HG02973 (cell line): ENCODE data around the gene GLTPD2.
"Not testable (repeated sequence)": the region's sequence is repeated elsewhere in the genome, so short reads cannot be mapped to it uniquely, and the experiment has no call there.

Experiments
- ATAC-seq: cut with Tn5 transposase; IDR thresholded peaks from one replicate; pipeline ENCODE4 v1.9.1; 2021; ENCODE audit warnings: moderate library complexity; ENCODE audit not compliant: unreplicated experiment

The GLTPD2 gene

DNA sequence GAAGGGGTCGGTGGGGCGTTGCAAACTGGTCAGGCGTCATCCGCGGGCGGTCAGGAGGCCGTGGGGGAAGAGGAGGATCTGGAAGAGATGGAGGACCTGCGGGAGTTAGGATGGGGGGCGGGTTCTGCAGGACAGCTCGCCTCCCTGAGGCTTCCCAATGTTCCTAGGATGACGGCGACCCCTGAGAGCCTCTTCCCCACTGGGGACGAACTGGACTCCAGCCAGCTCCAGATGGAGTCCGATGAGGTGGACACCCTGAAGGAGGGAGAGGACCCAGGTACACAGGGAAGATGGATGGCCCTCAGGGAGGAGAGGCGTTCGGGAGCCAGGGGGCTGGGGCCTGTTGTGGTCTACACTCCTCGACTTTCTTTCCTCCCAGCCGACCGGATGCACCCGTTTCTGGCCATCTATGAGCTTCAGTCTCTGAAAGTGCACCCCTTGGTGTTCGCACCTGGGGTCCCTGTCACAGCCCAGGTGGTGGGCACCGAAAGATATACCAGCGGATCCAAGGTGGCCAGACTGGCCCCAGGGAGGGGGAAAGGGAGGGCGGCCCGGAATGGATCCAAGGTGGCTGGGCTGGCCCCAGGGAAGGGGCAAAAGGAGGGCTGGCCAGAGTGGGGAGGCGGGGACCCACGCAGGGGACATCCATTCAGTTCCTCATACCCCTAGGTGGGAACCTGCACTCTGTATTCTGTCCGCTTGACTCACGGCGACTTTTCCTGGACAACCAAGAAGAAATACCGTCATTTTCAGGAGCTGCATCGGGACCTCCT, 19.0 kb downstream of the GLTPD2 start:
- no peak for ATAC-seq

DNA sequence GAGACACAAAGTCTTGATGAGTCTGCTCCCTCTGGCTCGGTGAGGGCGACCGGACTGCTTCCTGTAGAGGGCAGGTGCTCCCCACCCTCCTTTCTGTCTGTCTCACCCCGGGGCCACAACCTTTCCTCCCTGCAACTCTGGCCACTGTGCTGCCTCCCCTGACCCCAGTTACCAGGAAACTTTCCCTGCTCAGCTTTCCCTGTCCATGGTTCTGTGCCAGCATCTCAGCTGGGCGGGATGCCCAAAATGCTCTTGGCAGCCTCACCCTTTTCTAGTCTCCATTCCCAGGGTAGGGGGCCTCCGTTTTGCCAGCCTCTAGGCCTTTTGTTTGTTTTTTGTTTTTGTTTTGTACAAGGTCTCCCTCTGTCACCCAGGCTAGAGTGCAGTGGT, 19.6 kb downstream of the GLTPD2 start:
- no peak for ATAC-seq

DNA sequence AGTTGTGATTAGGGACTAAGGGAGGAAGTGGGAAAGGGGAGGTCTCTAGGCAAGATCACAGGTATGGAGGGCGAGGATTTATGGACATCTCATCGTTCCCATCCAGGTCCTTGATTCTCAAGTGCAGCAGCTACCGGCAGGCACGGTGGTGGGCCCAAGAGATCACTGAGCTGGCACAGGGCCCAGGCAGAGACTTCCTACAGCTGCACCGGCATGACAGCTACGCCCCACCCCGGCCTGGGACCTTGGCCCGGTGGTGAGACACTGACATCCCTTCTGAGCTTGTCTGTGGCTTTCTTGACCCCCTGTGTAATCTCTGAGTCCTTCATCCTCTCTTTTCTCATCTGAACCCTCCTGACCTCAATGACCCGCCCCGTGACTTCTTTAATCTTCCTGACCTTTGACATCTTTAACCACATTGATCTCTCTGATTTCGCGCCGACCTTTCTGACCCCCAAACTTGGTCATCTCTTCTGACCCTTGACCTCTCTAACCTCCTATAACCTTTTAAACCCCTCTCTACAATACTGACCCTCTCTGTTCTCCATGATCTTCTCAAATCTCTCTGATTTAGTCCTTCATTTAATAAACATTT, 22.0 kb downstream of the GLTPD2 start:
- no peak for ATAC-seq

DNA sequence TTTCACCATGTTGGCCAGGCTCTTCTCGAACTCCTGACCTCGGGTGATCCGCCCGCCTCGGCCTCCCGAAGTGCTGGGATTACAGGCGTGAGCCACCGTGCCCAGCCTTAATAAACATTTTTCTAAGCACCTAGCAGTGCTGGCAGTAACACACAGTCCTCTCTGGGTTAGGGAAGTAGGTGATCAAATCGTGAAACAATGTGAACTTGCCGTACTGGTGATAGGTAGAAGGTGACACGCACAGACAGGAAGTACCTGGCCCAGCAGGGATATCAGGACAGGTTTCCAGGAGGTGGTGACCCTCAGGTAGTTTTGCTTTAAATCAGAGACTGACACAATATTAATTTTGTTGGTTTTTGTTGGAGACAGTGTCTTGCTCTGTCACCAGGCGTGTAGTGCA, 22.7 kb downstream of the GLTPD2 start:
- no peak for ATAC-seq

DNA sequence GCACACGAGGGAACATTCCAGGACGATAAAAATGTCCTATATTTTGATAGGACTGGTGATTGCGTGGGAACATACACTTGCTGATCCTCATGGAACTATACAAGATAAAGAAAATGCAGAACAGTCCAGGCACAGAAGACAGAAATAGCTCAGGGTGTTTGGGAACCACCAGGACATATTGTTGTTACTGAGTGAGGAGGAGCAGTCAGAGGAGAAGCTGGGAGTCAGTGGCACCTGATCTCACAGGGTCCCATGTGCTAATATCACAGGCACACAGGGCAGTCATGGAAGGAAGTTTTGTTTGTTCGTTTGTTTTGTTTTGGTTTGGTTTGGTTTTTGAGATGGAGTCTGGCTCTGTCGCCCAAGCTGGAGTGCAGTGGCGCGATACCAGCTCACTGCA, 23.9 kb downstream of the GLTPD2 start:
- ATAC-seq, result no peak

DNA sequence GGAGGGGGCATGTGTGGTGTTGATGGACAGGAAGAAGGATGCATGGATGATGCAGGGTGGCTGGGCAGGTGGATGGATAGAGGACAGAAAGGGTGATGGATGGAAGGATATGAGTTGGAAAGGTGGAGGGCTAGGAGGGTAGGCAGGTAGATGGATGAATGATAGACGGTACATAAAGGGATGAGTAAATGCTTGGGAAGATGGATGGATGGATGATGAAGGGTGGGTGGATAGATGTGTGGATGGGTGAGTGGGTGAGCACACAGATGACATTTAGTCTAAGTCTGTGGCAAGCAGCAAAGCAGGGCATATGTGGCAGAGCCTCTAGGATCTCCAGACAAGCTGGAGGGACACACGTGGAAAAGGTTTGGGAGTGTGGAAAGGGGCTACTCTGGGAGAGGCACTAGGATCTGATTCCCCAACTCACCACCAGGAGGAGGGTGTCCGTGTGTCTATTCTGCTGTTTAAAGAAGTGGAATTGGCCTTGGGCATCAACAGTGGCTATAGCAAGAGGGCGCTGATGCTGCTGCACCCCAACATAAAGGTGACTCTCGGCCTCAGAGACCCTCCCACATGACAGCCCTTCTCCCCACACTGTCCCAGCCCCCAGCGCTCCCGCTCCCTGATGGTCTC, 26.4 kb downstream of the GLTPD2 start:
- no peak for ATAC-seq

DNA sequence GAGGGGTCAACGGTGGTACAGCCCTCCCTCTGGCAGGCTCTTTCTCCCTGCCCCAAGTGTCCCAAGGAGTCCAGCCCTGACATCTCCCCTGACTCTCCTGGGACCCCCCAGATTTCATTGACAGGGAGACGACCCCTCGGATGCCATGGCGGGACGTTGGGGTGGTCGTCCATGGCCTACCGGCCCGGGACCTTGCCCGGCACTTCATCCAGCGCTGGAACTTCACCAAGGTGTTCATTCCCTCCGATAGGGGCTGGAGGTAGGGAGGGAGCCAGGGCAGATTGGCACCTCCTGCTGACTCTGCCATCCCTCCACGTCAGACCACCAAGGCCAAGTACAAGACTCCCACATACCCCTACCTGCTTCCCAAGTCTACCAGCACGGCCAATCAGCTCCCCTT, 28.1 kb downstream of the GLTPD2 start:
- no peak for ATAC-seq

DNA sequence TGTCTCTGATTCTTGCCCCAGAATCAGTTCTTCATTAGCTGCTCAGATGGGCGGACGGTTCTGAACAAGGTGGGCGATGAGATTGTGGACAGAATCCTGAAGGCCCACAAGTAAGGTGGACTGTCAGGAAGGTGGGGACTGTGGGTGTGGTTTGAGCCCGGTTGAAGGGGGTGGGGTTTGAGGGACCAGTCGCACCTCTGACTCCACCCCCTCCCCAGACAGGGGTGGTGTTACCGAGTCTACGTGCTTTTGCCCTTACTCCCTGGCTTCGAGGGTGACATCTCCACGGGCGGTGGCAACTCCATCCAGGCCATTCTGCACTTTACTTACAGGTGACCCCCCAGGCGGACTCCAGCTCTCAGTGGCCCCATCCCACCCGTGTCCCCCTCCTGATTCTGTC, 29.5 kb downstream of the GLTPD2 start:
- ATAC-seq, result no peak

DNA sequence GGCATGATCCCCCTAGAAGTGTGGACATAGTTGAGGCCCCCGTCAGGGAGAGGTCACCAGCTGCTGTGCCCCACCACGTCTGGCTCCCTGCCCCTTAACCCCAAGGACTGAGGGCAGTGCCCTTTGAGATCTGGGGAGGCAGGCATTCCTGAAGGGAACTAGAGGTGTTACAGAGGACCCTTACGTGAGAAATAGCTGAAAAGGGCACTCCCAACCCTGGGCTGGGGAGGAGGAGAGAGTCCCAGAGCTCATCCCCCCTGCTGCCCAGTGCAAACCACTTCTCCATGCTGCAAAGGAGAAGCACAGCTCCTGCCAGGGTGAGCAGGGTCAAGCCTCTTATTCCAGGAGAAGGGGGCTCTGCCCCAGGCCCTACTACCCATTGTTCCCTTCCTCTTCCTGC, 34.1 kb downstream of the GLTPD2 start:
- no peak for ATAC-seq

DNA sequence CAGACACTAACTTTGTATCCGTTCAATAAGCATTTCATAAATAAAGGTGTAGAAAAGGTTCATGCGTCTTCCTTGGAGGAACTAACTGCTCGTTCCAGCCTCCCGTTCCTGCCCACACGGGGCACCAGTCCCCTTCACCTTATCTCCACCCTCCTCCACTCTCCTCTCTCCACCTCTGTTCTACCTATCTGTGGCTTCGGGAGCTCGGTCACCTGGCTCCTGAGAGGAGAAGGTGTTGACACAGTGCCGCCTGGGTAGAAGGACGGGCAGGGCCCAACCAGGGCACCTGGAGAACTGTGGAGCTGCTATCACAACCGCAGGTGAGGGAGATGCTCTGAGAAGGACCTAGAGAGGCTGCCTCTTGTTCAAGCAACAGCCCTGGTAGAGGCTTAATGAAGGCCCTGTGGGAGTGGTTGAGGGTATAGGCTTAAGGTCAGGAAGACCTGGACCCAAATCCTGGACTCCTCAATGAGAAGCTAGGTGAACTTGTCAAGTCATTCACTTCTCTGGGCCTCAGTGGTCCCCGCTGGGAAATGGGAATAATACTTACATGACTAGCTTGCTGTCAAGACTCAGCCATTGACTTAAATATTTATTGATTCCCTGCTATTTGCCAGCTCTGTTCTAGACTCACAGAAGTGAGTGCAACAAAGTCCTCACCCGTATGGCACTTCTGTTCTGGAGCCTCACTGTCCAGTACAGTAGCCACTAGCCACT, 34.8 kb downstream of the GLTPD2 start:
- no peak for ATAC-seq

DNA sequence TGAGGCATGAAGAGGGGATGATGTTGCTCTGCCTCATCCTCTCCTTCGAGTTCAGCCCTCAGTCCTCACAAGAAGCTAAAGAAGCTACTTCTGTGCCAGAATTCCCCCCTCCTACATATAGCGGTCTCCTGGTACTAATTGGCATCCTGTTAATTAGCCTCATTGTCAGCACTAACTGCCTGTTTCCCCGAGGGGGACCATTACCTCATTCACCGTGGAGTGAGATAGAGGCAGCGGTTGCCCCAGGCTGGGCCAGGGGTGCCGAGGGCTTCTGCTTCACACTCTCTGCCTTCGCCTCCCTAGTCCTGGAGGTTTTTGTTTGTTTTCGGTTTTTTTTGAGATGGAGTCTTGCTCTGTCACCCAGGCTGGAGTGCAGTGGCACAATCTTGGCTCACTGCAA, 38.6 kb downstream of the GLTPD2 start:
- no peak for ATAC-seq

DNA sequence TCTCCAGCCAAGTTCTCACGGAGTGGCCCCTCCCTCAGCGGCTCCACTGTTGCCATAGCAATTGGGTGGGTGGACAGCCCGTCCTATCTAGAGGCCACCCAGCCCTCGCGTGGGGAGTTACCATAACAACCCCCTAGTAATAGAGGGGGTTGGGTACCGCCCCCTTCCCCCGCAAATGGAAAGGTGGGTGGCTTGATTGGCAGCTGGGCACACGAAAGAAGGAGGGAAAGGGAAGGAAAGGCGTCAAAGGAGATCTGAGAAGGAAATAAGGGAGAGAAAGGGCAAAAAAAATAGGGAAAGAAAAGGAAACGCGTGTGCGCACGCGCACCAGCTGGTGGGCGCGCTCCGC, 44.0 kb downstream of the GLTPD2 start:
- not testable (repeated sequence) for ATAC-seq

DNA sequence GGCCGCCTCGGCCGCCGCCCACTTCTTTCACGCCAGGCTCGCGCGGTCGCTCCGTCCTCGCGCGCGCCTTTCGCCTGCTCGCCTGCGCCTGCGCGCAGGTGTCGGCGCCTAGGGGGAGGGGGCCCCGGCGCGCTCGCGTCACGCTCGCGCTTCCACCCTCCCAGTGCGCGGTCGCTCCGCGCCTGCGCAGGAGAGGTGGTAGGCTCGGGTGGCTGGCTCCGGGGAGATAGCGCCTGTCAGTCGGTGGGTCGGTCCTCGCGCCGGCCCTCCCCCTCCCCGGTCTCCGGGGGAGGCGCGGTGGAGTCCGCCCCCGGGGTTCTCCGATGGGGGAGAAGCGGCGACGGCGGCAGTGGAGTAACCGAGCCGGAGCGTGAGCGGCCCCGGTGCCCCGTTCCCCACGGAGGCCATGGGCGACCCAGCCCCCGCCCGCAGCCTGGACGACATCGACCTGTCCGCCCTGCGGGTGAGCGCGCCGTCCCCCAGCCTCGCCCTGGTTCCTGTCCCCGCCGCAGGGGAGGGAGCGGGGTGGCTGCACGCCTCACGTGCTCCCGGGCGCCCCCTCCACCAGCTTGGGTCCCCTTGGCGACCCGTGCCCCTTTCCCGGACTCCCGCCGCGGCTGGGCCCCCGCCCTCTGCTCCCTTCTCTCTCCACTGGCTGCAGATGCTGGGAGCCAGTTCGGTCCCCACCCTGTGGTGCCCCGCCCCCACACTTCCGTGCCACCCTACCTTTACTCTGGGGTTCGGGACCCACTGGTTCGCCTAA, 44.6 kb downstream of the GLTPD2 start, which contains the start of gene MINK1:
Gene MINK1, plus strand, starts transcription at position 163 of the 763 bp plus-strand sequence. Its CDS starts 244 bp downstream, at position 407.
- peak; percentile 77 for ATAC-seq

DNA sequence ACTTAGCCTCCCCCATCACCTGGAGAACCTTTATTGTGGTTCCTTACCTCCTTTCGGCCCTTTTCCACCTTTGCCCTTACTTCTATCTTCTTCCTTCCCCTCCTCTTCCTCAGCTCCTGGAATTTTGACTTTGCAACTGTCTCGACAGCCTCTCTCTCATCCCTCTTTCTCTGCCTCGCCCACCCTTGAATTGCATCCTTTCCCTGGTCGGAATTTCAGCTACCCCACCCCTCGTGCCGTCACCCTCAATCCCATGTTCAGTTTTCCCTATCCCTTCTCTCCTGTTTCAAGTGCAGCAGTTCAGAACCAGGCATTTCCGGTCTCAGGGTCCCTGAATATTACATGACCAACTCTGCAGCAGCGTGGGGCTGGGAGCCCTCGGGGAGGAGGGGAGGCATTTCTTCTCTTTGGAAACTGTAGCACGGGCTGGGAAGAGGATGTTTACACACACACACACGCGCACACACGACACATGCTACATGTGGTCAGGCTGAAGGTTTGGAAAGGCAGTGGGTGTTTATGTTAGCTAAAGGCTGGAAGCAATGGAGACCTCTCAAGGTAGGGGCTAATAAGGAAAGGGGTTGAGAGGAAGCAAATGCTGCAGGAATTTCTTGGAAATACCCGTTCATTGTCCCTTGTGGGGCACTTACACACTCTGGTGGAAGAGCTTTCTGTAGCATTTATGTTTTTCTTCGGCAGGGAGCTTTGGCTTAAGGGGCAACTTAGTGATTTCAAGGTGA, 45.3 kb downstream of the GLTPD2 start:
- no peak for ATAC-seq

DNA sequence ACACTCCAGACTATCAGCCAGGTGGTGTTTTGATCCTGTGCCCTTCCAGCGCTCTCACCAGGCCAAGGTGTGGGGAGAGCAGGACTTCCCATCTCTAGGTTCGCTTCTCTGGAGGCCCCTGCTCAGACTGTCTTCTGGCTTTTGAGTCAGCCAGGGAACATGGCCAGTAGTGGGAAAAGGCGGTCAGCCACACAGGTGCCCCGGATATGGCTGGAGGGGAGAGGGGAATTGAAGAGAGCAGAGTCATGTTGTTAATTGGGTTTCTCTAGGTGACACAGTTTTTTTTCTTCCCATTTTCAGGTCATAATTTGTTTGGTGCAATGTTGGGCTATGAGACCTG, 45.9 kb downstream of the GLTPD2 start:
- no peak for ATAC-seq

DNA sequence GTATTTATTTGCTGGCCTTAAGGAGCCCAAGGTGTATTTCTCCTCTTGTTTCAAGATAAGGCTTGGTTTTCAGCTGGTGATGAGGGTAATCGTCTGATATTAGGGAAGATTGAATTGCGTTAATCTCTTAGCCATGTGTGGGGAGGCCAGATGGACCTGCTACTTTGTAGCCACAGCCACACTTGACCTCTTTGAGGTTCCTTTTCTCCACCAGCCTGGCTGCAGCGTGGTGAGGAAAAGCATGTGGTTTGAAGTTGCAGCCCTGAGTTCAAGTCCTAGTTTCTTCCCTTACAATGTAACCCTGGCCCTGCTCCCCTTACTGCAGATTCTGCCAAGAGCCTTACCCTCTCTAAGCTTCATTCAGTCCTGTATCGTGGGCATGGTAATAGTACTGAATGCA, 47.5 kb downstream of the GLTPD2 start:
- no peak for ATAC-seq

DNA sequence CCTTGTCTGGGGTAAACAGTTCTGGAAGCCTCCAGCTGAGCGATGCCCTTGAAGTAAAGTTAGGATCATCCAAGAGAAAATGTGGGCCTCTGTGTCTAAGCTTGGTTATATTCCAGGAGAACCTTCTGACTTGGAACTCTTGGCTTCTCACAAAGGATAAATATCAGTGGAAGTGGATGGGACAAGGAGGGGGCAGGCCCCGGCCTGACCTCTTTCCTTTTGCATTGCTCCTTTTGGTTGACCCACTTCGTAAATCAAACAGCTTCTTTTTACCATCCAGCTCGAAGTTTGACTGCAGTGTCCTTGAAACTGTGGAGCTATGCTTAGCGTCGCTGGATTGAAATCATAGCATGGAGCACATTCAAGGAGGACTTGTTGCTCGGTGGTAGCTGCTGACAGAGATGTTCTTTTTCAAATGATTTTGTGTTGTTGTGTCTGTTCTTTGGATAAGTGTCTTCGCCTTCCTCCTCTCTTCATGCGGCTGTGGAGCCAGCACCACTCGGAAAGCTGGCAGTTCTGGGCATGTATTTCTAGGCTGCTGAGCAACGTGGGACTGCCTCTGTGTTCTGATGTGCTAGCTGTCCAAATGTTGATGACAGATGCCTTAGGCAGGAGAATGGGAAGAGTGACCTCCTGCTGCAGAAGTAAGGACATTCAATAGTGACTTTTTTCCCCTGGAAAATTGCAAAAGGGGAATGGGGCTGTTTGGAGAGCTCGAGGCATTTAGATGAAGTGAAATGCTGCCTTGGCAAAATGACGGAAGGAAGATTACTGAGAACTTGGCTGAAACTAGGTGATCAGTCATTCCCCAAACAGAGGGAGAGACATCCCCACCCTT, 48.9 kb downstream of the GLTPD2 start:
- ATAC-seq, result no peak

DNA sequence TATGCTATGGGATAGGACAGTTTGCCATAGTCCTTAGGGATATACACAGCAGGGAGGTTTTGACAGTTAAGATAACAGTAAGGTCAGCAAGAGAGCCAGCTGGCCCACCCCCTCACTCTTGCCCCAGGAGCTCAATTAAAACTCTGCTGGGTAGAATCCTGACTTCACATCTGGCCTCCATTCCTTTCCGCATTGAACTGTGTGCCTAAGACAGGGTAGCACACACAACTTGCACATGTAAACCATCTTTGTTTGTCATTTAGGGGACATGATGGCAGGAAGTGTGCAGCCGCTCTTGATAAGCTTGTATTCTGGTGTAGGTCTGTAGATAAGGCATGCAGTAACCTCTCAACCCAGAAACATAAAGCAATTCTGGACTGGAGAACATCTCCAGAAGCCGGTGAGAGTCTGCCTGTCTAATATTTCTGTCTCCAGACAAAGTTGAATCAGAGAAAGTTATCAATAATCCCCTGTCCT, 49.6 kb downstream of the GLTPD2 start:
- ATAC-seq, result no peak

DNA sequence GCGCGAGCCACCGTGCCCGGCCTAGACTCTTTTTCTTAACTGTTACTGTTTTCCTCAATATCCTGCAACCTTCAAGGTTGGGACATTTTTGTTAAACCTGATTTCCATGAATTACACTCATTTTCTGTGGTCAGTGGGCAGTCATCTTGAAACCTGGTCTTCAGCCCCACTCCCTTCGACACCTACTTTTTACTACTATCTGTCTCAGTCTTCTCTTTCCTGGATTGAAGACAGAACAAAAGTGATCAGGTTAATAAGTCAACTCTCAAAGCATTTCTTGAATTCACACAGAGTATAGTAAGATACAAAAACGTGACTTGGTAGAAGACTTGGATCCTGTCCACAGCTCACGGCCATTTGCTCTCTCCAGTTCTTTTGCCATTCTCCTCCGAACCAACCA, 50.5 kb downstream of the GLTPD2 start:
- ATAC-seq, result no peak
